Endothelial cell (in vitro differentiated cells): ENCODE data around the gene PLA2G2D. TPM values are rescaled to one million over a fixed set of nuclear protein-coding genes. Genes with fewer than 3 reads are reported as not detected.

Source experiments
- DNase-seq: peaks from one replicate; pipeline ENCODE4 v3.0.0; 2021; ENCODE audit warnings: low spot score
- H3K27ac Mint-ChIP-seq: one replicate; pipeline ENCODE4 v1.8.0; 2021; ENCODE audit warnings: mixed read lengths, inconsistent platforms; ENCODE audit not compliant: unreplicated experiment
- H3K27me3 Mint-ChIP-seq: one replicate; pipeline ENCODE4 v1.8.0; 2021; ENCODE audit warnings: mild to moderate bottlenecking, moderate library complexity, mixed read lengths, inconsistent platforms; ENCODE audit not compliant: unreplicated experiment
- H3K36me3 Mint-ChIP-seq: one replicate; pipeline ENCODE4 v1.8.0; 2021; ENCODE audit warnings: mild to moderate bottlenecking, low read depth, mixed read lengths, inconsistent platforms; ENCODE audit not compliant: unreplicated experiment
- H3K4me1 Mint-ChIP-seq: one replicate; pipeline ENCODE4 v1.8.0; 2021; ENCODE audit warnings: mild to moderate bottlenecking, mixed read lengths, inconsistent platforms; ENCODE audit not compliant: unreplicated experiment
- H3K4me3 Mint-ChIP-seq: one replicate; pipeline ENCODE4 v1.8.0; 2021; ENCODE audit warnings: mild to moderate bottlenecking, mixed read lengths, inconsistent platforms; ENCODE audit not compliant: unreplicated experiment
- H3K9me3 Mint-ChIP-seq: one replicate; pipeline ENCODE4 v1.8.0; 2021; ENCODE audit warnings: mixed read lengths, inconsistent platforms; ENCODE audit not compliant: unreplicated experiment
- total RNA-seq: library from RNA; stranded (reverse); fragmentation: NEBNext Ultra II Directional; extraction: Animal tissue kit (Norgen Biotek cat#: 25700); gene quantifications from one replicate; pipeline ENCODE4 v1.2.1, GENCODE V29; 2021; ENCODE audit not compliant: unreplicated experiment
- TF ChIP-seq, protein P1 (sequence below): fragments of 200-600 bp; sonication (generic); IDR thresholded peaks from one replicate; pipeline ENCODE4 v1.5.0; 2021; ENCODE audit warnings: antibody characterized with exemption; ENCODE audit not compliant: unreplicated experiment

Gene PLA2G2D
- total RNA-seq, 1 donor from 2014 or later: not detected

DNA sequence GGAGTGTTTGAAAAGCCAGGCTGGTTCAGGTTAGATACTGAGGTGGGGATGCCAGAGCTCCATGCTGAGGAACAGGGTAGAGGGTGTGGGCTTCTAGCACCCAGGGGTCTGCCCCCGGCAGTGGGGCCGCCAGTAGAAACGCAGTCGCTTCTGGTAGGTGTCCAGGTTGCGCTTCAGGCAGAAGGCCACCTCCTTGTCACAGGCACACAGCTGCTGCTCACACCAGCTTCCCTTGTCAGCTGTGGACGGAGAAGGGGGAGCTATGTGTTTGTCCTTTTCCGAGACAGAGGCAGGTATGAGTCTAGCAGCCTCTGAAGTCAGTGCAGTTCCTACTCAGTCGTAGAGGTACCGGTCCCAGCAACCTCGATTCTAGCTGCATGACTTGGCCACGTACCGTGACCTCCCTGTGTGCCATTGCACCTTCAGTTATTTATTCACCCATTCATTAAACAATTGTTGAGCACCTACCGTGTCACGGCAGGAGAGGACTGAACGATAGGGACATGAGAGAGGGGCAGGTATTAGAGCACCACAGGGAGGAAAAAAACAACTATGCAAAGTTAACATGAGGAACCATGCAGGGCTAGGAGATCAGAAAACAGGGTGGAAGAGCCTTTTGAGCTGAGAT, 5.2 kb downstream of the PLA2G2D start:
- no peaks in the 10 kb centered on the region for H3K9me3 Mint-ChIP-seq
- H3K4me1 Mint-ChIP-seq: peaks cover 4% of the 10 kb centered on the region
- TF ChIP-seq, protein P1, sequence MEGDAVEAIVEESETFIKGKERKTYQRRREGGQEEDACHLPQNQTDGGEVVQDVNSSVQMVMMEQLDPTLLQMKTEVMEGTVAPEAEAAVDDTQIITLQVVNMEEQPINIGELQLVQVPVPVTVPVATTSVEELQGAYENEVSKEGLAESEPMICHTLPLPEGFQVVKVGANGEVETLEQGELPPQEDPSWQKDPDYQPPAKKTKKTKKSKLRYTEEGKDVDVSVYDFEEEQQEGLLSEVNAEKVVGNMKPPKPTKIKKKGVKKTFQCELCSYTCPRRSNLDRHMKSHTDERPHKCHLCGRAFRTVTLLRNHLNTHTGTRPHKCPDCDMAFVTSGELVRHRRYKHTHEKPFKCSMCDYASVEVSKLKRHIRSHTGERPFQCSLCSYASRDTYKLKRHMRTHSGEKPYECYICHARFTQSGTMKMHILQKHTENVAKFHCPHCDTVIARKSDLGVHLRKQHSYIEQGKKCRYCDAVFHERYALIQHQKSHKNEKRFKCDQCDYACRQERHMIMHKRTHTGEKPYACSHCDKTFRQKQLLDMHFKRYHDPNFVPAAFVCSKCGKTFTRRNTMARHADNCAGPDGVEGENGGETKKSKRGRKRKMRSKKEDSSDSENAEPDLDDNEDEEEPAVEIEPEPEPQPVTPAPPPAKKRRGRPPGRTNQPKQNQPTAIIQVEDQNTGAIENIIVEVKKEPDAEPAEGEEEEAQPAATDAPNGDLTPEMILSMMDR: no peak
- no peak for DNase-seq
- no peak overlapping the region for H3K27ac Mint-ChIP-seq
- H3K27me3 Mint-ChIP-seq: peaks cover 2% of the 10 kb centered on the region
- H3K36me3 Mint-ChIP-seq: no peaks in the 10 kb centered on the region
- no peak overlapping the region for H3K4me3 Mint-ChIP-seq

DNA sequence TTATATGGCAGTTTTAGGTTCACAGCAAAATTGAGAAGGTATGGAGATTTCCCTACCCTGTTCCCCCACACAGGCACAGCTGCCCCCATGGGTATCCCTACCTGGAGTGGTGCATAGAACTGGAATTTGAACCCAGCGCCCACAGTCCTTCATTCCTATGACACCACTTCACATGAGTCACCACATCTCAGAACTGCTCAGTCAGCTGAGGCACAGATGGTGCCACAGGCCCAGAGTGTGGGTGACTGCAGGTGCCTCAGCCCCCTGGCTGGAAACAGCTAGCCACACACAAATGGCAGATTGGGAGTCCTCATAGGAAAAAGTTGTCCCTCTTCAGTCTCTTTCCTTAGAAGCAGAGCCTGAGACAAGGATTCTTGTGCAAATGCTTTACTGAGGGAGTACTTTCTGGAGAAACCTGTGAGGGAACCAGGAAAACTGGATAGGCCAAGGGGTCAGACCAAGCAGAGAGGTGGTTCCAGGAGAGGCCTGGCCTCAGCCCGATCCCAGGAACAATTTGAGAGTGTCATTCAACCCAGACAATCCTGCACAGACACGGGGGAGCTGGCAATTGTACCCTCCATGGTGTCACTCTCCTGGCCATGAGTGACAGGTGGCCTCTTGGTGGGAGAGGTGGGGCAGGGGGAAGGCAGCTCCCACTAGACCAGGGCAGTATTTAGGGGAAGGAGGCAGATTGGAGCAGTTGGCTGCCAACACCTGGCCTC, 6.9 kb downstream of the PLA2G2D start:
- DNase-seq: no peak
- Mint-ChIP-seq H3K9me3 (no peaks in the 10 kb centered on the region), H3K4me3 (no peak overlapping the region), H3K36me3 (no peaks in the 10 kb centered on the region), H3K27ac (no peak overlapping the region), H3K4me1 (peaks cover 4% of the 10 kb centered on the region), H3K27me3 (peaks cover 4% of the 10 kb centered on the region)
- TF ChIP-seq, protein P1: no peak

DNA sequence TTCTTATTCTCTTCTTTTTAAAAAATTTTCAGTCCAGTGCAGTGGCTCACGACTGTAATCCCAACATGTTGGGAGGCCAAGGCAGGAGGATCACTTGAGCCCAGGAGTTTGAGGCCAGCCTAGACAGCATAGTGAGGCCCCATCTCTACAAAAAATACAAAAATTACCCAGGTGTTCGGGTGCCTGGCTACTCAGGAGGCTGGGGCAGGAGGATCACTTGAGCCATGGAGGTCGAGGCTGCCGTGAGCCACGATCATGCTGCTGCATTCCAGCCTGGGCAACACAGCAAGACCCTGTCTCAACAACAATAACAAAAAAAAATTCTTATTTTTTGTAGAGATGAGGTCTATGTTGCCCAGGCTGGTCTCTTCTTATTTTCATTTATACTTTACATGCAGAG, 7.9 kb downstream of the PLA2G2D start:
- H3K36me3 Mint-ChIP-seq: no peaks in the 10 kb centered on the region
- H3K4me1 Mint-ChIP-seq: peaks cover 4% of the 10 kb centered on the region
- DNase-seq: no peak
- TF ChIP-seq, protein P1: no peak
- H3K4me3 Mint-ChIP-seq: no peak overlapping the region
- H3K27ac Mint-ChIP-seq: no peak overlapping the region
- no peaks in the 10 kb centered on the region for H3K9me3 Mint-ChIP-seq
- peaks cover 4% of the 10 kb centered on the region for H3K27me3 Mint-ChIP-seq

DNA sequence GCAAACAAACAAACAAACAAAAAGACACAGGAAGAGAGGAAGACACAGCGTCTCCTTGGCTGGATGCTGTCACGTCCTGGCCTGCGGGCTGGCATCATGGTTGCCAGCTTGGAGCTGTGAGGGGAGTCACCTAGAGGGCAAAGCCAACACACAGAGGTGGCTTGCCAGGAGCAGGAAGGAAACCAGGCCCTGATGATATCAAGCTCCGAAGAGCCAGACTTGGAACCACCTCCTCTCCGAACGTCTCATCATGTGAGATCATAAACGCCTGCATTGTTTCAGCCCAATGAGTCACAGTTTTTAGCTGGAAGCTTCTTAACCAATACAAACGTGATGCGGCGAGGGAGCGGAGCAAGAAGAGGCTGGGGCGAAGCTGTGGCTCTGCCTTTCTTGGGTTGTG, 8.7 kb downstream of the PLA2G2D start:
- no peak overlapping the region for H3K4me3 Mint-ChIP-seq
- peaks cover 4% of the 10 kb centered on the region for H3K27me3 Mint-ChIP-seq
- H3K27ac Mint-ChIP-seq: no peak overlapping the region
- H3K9me3 Mint-ChIP-seq: no peaks in the 10 kb centered on the region
- peaks cover 4% of the 10 kb centered on the region for H3K4me1 Mint-ChIP-seq
- no peaks in the 10 kb centered on the region for H3K36me3 Mint-ChIP-seq
- TF ChIP-seq, protein P1: no peak
- DNase-seq: no peak

DNA sequence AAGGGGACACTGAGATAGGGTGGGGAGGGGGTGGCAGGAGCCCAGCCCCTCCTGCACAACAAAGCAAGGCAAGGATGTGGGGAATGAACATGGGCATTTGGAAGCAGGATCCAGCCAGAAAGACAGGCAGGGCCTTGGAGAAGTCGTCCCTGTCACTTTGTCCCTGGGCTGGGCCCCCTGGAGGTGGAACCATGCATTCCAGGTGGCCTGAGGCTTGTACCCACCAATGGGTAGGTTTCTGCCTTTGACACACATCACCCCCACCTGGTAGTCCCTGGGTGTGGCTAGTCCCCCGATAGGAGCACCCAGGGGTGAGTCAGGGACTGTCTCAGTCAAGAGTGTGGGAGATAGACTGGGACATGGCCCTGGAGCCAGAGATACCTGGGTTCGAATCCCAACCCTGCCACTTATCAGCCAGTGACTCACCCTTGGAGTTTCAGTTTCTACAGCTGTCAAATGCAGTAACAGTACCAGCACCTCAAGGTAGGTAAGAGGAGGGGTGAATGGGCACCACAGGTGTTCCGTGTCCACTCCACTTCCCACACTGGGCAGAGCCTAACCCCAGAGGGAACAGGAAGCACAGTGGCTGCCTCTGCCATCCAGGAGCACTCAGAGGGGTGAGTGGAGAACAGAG, 10.0 kb downstream of the PLA2G2D start:
- Mint-ChIP-seq H3K27ac (no peak overlapping the region), H3K9me3 (no peaks in the 10 kb centered on the region), H3K4me3 (no peak overlapping the region), H3K27me3 (peaks cover 2% of the 10 kb centered on the region), H3K4me1 (peaks cover 2% of the 10 kb centered on the region), H3K36me3 (no peaks in the 10 kb centered on the region)
- TF ChIP-seq, protein P1: no peak
- DNase-seq: no peak
